Measurements from ENCODE around the gene CYP11A1.

The CYP11A1 gene

GRCh38 chr15:74295800-74296199 lies 71.6 kb downstream of the CYP11A1 start:
- TF ChIP-seq EZH2phosphoT487 (IDR thresholded peaks at IDR 0.05; ENCODE audit: borderline replicate concordance), result no peak
- peak; percentile 53 for TF ChIP-seq CTCF (conservative IDR thresholded peaks at IDR 0.05; ENCODE audit: low read length)
- no peaks in the 10 kb centered on the region for H3K9me2 ChIP-seq (replicated peaks; ENCODE audit: low read depth, low read length)
- no peaks in the 10 kb centered on the region for H4K20me1 ChIP-seq (ENCODE audit: insufficient read depth, low read length, poor library complexity, severe bottlenecking)
- H3K4me3 ChIP-seq (ENCODE audit: low read length, poor library complexity, severe bottlenecking), result no peak overlapping the region
- H3K4me2 ChIP-seq (ENCODE audit: low read depth, low read length, poor library complexity, severe bottlenecking), result no peak overlapping the region
- no peaks in the 10 kb centered on the region for H3K79me2 ChIP-seq (ENCODE audit: insufficient read depth, low read length)
- peaks cover 5% of the 10 kb centered on the region; the same call in 1 of the 2 replicates for H3F3A ChIP-seq (ENCODE audit: low read depth)
- no peaks in the 10 kb centered on the region for H3K9me3 ChIP-seq (ENCODE audit: insufficient read depth, low read depth, low read length)
- no peak overlapping the region for H2AFZ ChIP-seq (ENCODE audit: low read length)
- no peak overlapping the region for H3K9ac ChIP-seq (ENCODE audit: low read depth, low read length, poor library complexity, severe bottlenecking)
- H3K27me3 ChIP-seq (ENCODE audit: insufficient read depth, low read length, poor library complexity, severe bottlenecking), result no peaks in the 10 kb centered on the region
- peaks cover 29% of the 10 kb centered on the region for H3K4me1 ChIP-seq (ENCODE audit: insufficient read depth, low read length, poor library complexity, severe bottlenecking)
- H3K36me3 ChIP-seq (ENCODE audit: insufficient read depth, low read length), result no peaks in the 10 kb centered on the region

- H3F3A ChIP-seq (ENCODE audit: low read depth), result peaks cover 10% of the 10 kb centered on the region; the same call in 1 of the 2 replicates
- no peaks in the 10 kb centered on the region for H3K27me3 ChIP-seq (ENCODE audit: insufficient read depth, low read length, poor library complexity, severe bottlenecking)
- no peak overlapping the region for H3K9ac ChIP-seq (ENCODE audit: low read depth, low read length, poor library complexity, severe bottlenecking)
- no peak overlapping the region for H3K4me3 ChIP-seq (ENCODE audit: low read length, poor library complexity, severe bottlenecking)
- H2AFZ ChIP-seq (ENCODE audit: low read length), result no peak overlapping the region
- H3K9me3 ChIP-seq (ENCODE audit: insufficient read depth, low read depth, low read length), result no peaks in the 10 kb centered on the region
- H4K20me1 ChIP-seq (ENCODE audit: insufficient read depth, low read length, poor library complexity, severe bottlenecking), result no peaks in the 10 kb centered on the region
- peaks cover 44% of the 10 kb centered on the region for H3K4me1 ChIP-seq (ENCODE audit: insufficient read depth, low read length, poor library complexity, severe bottlenecking)
- no peak overlapping the region for H3K4me2 ChIP-seq (ENCODE audit: low read depth, low read length, poor library complexity, severe bottlenecking)
- H3K36me3 ChIP-seq (ENCODE audit: insufficient read depth, low read length), result no peaks in the 10 kb centered on the region
- H3K79me2 ChIP-seq (ENCODE audit: insufficient read depth, low read length), result no peaks in the 10 kb centered on the region
- no peaks in the 10 kb centered on the region for H3K9me2 ChIP-seq (replicated peaks; ENCODE audit: low read depth, low read length)
- no peak for TF ChIP-seq CTCF (conservative IDR thresholded peaks at IDR 0.05; ENCODE audit: low read length)
- TF ChIP-seq EZH2phosphoT487 (IDR thresholded peaks at IDR 0.05; ENCODE audit: borderline replicate concordance), result no peak
Observed at GRCh38 chr15:74294010-74294409, 73.4 kb downstream of the CYP11A1 start.

- peaks cover 10% of the 10 kb centered on the region; the same call in 1 of the 2 replicates for H3F3A ChIP-seq (ENCODE audit: low read depth)
- H4K20me1 ChIP-seq (ENCODE audit: insufficient read depth, low read length, poor library complexity, severe bottlenecking), result no peaks in the 10 kb centered on the region
- TF ChIP-seq EZH2phosphoT487 (IDR thresholded peaks at IDR 0.05; ENCODE audit: borderline replicate concordance), result no peak
- TF ChIP-seq CTCF (conservative IDR thresholded peaks at IDR 0.05; ENCODE audit: low read length), result no peak
- no peak overlapping the region for H3K9ac ChIP-seq (ENCODE audit: low read depth, low read length, poor library complexity, severe bottlenecking)
- H3K4me2 ChIP-seq (ENCODE audit: low read depth, low read length, poor library complexity, severe bottlenecking), result no peak overlapping the region
- H3K27me3 ChIP-seq (ENCODE audit: insufficient read depth, low read length, poor library complexity, severe bottlenecking), result no peaks in the 10 kb centered on the region
- no peaks in the 10 kb centered on the region for H3K9me2 ChIP-seq (replicated peaks; ENCODE audit: low read depth, low read length)
- no peaks in the 10 kb centered on the region for H3K36me3 ChIP-seq (ENCODE audit: insufficient read depth, low read length)
- H2AFZ ChIP-seq (ENCODE audit: low read length), result no peak overlapping the region
- H3K9me3 ChIP-seq (ENCODE audit: insufficient read depth, low read depth, low read length), result no peaks in the 10 kb centered on the region
- H3K4me3 ChIP-seq (ENCODE audit: low read length, poor library complexity, severe bottlenecking), result no peak overlapping the region
- H3K4me1 ChIP-seq (ENCODE audit: insufficient read depth, low read length, poor library complexity, severe bottlenecking), result peaks cover 48% of the 10 kb centered on the region
- H3K79me2 ChIP-seq (ENCODE audit: insufficient read depth, low read length), result no peaks in the 10 kb centered on the region
Observed at GRCh38 chr15:74293021-74293810, 74.2 kb downstream of the CYP11A1 start.
